Fibroblast of mammary gland (primary cell): ENCODE measurements around the gene ZSCAN22.
"Not testable (repeated sequence)": the region's sequence is repeated elsewhere in the genome, so short reads cannot be mapped to it uniquely, and the experiment has no call there.

Experiments used
- DNase-seq: peaks from one replicate; pipeline ENCODE4 v3.0.0-alpha.2; 2010; ENCODE audit warnings: low read depth
- H3K4me3 ChIP-seq: 2 replicates; pipeline ENCODE4 v1.5.1; 2011; ENCODE audit warnings: low read depth, mild to moderate bottlenecking, low read length, moderate library complexity; ENCODE audit not compliant: control insufficient read depth
- TF ChIP-seq, protein P1 (sequence below): conservative IDR thresholded peaks from 2 replicates; pipeline ENCODE4 v1.5.1; 2011; ENCODE audit warnings: low read depth, low read length, inconsistent platforms; ENCODE audit not compliant: control insufficient read depth, insufficient read depth

Gene ZSCAN22

DNA sequence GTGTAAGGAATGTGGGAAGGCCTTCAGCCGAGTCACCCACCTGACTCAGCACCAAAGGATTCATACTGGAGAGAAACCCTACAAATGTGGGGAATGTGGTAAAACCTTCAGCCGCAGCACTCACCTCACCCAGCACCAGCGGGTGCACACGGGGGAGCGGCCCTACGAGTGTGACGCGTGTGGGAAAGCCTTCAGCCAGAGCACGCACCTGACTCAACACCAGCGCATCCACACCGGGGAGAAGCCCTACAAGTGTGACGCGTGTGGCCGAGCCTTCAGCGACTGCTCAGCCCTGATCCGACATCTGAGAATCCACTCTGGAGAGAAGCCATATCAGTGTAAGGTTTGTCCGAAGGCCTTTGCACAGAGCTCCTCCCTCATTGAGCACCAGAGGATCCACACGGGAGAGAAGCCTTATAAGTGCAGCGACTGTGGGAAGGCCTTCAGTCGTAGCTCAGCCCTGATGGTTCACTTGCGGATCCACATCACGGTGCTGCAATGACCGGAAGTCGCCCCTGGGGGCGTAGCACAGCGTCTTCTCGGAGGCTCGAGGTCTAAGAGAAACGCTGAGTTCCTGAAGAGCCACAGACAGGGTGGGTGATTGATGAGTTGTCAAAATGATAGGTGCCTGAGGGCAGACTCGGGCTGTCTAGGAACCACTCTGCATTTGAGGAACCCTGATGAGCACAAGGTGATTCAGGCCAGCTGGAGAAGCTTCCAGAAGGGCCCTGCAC lies 12.2 kb downstream of the ZSCAN22 start:
- TF ChIP-seq, protein P1, sequence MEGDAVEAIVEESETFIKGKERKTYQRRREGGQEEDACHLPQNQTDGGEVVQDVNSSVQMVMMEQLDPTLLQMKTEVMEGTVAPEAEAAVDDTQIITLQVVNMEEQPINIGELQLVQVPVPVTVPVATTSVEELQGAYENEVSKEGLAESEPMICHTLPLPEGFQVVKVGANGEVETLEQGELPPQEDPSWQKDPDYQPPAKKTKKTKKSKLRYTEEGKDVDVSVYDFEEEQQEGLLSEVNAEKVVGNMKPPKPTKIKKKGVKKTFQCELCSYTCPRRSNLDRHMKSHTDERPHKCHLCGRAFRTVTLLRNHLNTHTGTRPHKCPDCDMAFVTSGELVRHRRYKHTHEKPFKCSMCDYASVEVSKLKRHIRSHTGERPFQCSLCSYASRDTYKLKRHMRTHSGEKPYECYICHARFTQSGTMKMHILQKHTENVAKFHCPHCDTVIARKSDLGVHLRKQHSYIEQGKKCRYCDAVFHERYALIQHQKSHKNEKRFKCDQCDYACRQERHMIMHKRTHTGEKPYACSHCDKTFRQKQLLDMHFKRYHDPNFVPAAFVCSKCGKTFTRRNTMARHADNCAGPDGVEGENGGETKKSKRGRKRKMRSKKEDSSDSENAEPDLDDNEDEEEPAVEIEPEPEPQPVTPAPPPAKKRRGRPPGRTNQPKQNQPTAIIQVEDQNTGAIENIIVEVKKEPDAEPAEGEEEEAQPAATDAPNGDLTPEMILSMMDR = no peak
- no peak overlapping the region for H3K4me3 ChIP-seq
- DNase-seq = peak; percentile 18

DNA sequence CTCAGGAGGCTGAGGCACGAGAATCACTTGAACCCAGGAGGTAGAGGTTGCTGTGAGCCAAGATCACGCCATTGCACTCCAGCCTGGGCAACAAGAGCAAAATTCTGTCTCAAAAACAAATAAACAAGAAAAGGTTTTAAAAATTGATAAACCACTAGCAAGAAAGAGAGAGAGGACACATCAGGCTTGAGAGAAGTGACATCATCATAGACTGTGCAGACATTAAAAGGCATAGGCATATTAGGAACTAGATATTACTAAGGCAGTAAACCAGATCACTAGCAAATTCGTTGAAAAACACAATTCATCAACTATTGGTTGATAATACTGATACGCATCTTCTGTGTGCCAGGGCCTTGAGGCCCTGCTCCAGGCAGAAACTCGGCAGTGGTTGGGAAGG lies 18.8 kb downstream of the ZSCAN22 start:
- no peak for DNase-seq
- H3K4me3 ChIP-seq = no peak overlapping the region
- TF ChIP-seq, protein P1 = no peak

DNA sequence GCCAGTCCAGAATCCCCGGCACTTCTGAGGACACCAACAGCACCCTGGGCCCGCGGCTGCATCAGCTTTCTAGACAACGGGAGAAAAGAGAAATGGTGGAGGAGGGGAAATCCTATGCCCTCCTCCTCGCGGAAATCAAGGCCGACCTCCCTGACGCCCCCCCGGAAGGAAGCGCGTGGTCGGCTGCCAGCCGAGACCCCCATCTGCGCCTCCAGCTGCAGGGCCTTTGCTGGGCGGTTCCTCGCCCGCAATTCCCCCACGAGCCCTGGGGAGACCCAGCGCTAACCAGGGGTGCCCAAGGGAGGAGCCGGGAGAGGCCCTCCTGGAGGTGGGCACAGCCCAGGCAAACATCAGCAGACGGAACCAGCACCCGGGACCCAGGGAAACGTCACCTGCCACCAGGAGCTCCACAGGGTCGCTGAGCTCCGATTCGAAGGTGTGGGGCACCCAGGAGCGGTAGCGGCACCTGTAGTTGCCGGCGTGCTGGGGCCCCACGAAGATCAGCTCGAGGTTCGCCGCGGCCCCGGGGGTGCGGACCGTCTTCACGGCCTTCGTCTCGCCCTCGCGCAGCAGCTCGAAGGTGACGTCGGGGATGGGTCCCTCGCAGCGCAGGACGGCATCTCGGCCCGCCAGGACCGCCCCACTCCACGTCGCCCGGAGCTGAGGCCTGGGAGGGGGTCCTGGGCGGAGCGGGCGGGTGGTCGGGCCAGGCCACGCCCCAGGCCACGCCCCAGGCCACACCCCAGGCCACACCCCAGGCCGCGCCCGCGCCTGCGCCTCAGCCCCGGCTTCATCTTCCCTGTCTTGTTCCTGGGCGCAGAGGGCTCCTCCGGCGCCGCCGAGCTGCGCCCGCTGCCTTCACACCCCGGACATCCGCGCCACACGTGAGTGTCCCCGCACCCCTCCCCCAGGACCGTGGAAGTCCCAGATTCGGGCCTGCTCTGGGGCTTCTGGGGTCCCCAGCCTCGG lies 20.5 kb downstream of the ZSCAN22 start:
- peak; percentile 69 for DNase-seq
- TF ChIP-seq, protein P1 = no peak
- H3K4me3 ChIP-seq = peak overlapping the region; percentile 87

DNA sequence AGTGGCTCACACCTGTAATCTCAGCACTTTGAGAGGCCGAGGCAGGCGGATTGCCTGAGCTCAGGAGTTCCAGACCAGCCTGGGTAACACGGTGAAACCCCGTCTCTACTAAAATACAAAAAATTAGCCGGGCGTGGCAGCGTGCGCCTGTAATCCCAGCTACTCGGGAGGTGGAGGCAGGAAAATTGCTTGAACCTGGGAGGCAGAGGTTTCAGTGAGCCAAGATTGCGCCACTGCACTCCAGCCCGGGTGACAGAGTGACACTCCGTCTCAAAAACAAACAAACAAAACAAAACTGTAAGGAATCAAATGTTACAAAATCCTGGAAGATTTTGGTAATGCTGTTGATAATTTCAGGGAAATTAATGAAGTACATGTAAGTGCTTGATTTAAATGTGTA lies 21.3 kb downstream of the ZSCAN22 start:
- peak overlapping the region; percentile 87 for H3K4me3 ChIP-seq
- not testable (repeated sequence) for DNase-seq

DNA sequence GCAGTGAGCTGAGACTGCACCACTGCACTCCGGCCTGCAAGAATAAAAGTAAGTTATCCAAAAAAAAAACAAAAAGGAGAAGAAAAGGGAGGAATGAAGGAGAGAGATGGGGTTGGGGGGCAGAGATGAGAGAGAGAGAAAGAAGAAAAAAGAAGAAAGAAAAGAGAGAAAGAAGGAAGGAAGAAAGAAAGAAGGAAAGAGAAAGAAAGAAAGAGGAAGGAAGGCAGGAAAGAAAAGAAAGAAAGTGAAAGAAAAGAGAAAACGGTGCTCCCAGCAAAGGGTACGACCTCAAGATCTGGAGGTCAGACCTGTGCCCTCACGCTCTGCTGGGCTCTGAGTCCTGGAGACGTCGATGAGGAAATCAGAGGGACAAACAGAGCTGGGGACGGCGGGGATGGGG lies 22.8 kb downstream of the ZSCAN22 start:
- DNase-seq = no peak
- TF ChIP-seq, protein P1 = no peak
- H3K4me3 ChIP-seq = no peak overlapping the region

DNA sequence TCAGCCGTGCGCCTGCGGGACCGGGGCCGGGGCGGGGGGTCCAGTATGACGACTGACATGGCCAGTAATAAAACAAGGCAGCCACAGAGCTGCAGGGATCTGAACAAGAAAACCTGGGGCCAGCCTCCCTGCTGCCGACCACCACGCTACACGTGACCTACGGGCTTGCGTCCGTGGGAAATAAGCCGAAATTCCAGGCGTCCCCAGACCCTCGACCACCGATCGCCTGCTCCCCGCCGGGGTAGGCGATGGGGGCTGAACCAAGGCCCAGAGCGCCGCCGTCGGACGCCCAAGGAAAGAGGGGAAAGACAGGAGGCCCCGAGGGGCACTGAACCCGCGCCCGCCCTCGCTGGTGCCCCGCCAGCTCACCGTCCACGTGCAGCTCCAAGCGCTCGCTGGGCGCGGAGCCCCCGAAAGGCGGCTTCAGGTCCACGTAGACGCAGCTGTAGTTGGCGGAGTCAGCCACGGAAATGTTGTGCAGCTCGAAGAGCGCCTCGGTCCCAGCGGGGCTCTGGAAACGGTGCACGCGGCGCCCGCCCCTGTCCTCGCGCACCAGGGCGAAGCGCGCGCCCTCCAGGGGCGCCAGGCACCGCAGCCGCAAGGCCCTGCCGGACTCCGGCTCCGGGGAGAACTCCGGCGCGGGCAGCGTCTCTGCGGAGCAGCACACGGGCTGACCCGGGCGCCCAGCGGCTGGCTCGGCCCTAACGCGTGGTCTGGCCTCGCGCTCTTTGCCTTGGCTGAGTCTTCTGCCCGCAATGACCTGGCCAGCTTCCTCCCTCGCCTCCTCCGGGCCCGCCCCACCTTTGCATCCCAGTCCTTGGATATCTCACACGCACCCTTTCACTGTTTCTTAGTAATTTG lies 23.4 kb downstream of the ZSCAN22 start:
- TF ChIP-seq, protein P1 = no peak
- no peak overlapping the region for H3K4me3 ChIP-seq
- no peak for DNase-seq
